Trophoblast cell (in vitro differentiated cells and primary cell): ENCODE measurements around the gene SLC35F3. TPM values are rescaled to one million over a fixed set of nuclear protein-coding genes. Genes with fewer than 3 reads are reported as not detected.

Source experiments
- DNase-seq, 2 donors: peaks; one replicate each; pipeline ENCODE4 v3.0.0-alpha.2; 2016
- H2AFZ ChIP-seq: 2 replicates; pipeline ENCODE4 v1.6.1; 2013; ENCODE audit warnings: low read length, moderate library complexity, mild to moderate bottlenecking; ENCODE audit not compliant: insufficient read depth, poor library complexity
- H2AK5ac ChIP-seq: 2 replicates; pipeline ENCODE4 v1.6.1; 2013; ENCODE audit warnings: mild to moderate bottlenecking, low read length
- H2BK120ac ChIP-seq: 2 replicates; pipeline ENCODE4 v1.6.1; 2013; ENCODE audit warnings: low read length, mild to moderate bottlenecking, moderate library complexity; ENCODE audit not compliant: insufficient read depth, poor library complexity
- H2BK12ac ChIP-seq: 2 replicates; pipeline ENCODE4 v1.6.1; 2013; ENCODE audit warnings: mild to moderate bottlenecking, low read length, moderate library complexity
- H2BK5ac ChIP-seq: 2 replicates; pipeline ENCODE4 v1.6.1; 2013; ENCODE audit warnings: low read length, low read depth, moderate library complexity, mild to moderate bottlenecking; ENCODE audit not compliant: poor library complexity
- H3K14ac ChIP-seq: 2 replicates; pipeline ENCODE4 v1.6.1; 2013; ENCODE audit warnings: mild to moderate bottlenecking, low read length
- H3K18ac ChIP-seq: 2 replicates; pipeline ENCODE4 v1.6.1; 2013; ENCODE audit warnings: mild to moderate bottlenecking, low read length
- H3K23ac ChIP-seq: 2 replicates; pipeline ENCODE4 v1.6.1; 2013; ENCODE audit warnings: low read length
- H3K27ac ChIP-seq: 2 replicates; pipeline ENCODE4 v1.5.1; 2013; ENCODE audit warnings: low read depth, mild to moderate bottlenecking, inconsistent platforms, low read length, moderate library complexity
- H3K27me3 ChIP-seq: 2 replicates; pipeline ENCODE4 v1.6.1; 2013; ENCODE audit warnings: inconsistent platforms, mild to moderate bottlenecking, low read length, moderate library complexity; ENCODE audit not compliant: insufficient read depth
- H3K36me3 ChIP-seq, 2 experiments: 1 replicate in 1 of 2; 2 replicates in 1 of 2; pipeline ENCODE4 v1.6.1; 2013; ENCODE audit warnings: low read length in 2 of 2, mild to moderate bottlenecking in 2 of 2, moderate library complexity in 1 of 2; ENCODE audit not compliant: insufficient read depth in 2 of 2, control insufficient read depth in 1 of 2
- H3K4ac ChIP-seq: 2 replicates; pipeline ENCODE4 v1.6.1; 2013; ENCODE audit warnings: low read depth, mild to moderate bottlenecking, low read length, moderate library complexity
- H3K4me1 ChIP-seq, 2 experiments: 1 replicate in 1 of 2; 2 replicates in 1 of 2; pipeline ENCODE4 v1.6.1; 2013; ENCODE audit warnings: low read length in 2 of 2, mild to moderate bottlenecking in 2 of 2, moderate library complexity in 1 of 2; ENCODE audit not compliant: insufficient read depth in 2 of 2, control insufficient read depth in 1 of 2
- H3K4me2 ChIP-seq: 2 replicates; pipeline ENCODE4 v1.6.1; 2013; ENCODE audit warnings: inconsistent platforms, mild to moderate bottlenecking, low read length, moderate library complexity
- H3K4me3 ChIP-seq: 2 replicates; pipeline ENCODE4 v1.5.1; 2013; ENCODE audit warnings: mild to moderate bottlenecking, low read depth, low read length, inconsistent platforms
- H3K79me1 ChIP-seq: one replicate; pipeline ENCODE4 v1.6.1; 2013; ENCODE audit warnings: low read length
- H3K79me2 ChIP-seq: 2 replicates; pipeline ENCODE4 v1.6.1; 2013; ENCODE audit warnings: low read length, mild to moderate bottlenecking; ENCODE audit not compliant: control insufficient read depth, insufficient read depth, poor library complexity
- H3K9ac ChIP-seq: 2 replicates; pipeline ENCODE4 v1.6.1; 2013; ENCODE audit warnings: mild to moderate bottlenecking, low read length
- H3K9me3 ChIP-seq: 2 replicates; pipeline ENCODE4 v1.6.1; 2013; ENCODE audit warnings: low read depth, mild to moderate bottlenecking, control low read depth, inconsistent platforms, low read length; ENCODE audit not compliant: insufficient read depth
- H4K12ac ChIP-seq: 2 replicates; pipeline ENCODE4 v1.6.1; 2013; ENCODE audit warnings: low read depth, mild to moderate bottlenecking, low read length, moderate library complexity
- H4K8ac ChIP-seq: 2 replicates; pipeline ENCODE4 v1.6.1; 2013; ENCODE audit warnings: low read depth, mild to moderate bottlenecking, low read length, moderate library complexity
- H4K91ac ChIP-seq: one replicate; pipeline ENCODE4 v1.6.1; 2013; ENCODE audit warnings: low read depth, mild to moderate bottlenecking, low read length, moderate library complexity
- WGBS: extraction: QIAGEN DNeasy Blood & Tissue Kit; methylation state at CpG from one replicate; pipeline ENCODE4 v1.1.7; 2013; ENCODE audit warnings: missing lambda C conversion rate; ENCODE audit not compliant: insufficient read length, insufficient coverage; ENCODE audit errors: extremely low coverage; 5-methylcytosine and 5-hydroxymethylcytosine counted together
- polyA plus RNA-seq: library from polyadenylated mRNA; stranded (reverse); fragments of 200-250 nt; gene quantifications from 2 replicates; pipeline ENCODE4 v1.2.3, GENCODE V29; 2013

The SLC35F3 gene
- polyA plus RNA-seq = 0.25 and 0.29 TPM in 2 replicates

DNA sequence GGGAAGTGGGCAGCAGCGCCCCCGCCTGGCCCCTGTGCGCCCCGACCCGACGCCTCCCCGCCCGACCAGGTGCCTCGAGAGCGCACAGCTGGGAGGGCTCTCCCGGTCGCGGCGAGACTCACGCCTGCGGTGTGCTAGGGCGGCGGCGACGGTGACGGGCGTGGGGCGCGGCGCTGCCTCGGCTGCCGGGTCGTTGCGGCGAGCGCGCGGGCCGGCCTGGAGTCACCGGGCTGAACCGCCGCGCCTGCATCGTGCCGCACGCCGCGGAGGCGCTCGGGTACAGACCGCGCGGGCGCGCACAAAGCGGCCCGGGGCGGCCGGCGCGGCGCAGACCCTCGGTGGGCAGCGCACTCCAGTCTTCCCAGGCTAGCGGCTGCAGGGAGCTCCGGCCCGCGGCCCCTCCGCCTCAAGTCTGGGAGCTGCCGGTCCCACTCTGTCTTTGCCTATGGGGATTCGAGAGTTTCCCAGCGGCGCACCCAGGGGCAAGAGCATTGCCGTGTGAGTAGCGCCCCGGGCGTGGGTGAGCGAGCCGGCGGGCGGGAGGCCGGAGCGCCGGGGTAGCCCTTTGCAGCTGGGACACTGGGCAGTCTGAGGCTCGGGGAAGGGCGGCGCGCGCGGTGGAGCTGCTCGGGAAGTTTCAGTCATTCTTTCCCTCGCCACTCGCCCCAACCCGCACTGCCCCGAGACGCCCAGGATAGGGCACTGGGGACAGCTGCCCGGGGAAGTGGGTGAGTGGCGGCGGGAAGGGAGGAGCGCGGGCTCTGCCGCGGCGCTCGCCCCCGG, at the start of gene SLC35F3:
SLC35F3 (plus strand) TSS at position 44 of the 783 bp plus-strand sequence.
- H2AFZ ChIP-seq = peak within 1 kb of the TSS; percentile 21

DNA sequence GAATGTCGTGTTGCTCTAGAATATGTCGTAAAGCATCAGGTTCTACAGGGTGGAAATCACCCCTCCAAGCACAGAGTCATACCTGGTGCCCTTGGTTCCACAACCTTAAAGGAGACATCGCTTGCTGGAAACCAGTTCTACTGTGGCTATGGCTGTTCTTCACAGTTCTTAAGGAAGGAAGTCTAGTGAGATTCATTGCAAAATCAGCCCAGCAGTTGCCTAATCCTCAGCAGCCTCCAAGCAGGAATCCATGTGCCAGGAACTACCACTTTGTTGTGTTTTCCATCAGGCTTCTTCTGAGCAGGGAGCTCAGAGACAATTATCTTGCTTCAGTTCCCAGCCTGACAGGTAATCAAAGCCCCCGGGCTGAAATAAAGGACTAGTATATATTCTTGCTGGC, 45.0 kb upstream of the SLC35F3 start:
- no peak overlapping the region for H3K9ac ChIP-seq
- no peak overlapping the region for H2AFZ ChIP-seq
- no peak overlapping the region for H3K4ac ChIP-seq
- H4K12ac ChIP-seq = no peak overlapping the region
- no peak overlapping the region for H3K14ac ChIP-seq
- no peak overlapping the region for H3K4me3 ChIP-seq
- H3K27ac ChIP-seq = no peak overlapping the region
- H2AK5ac ChIP-seq = no peak overlapping the region
- H3K36me3 ChIP-seq = no peaks in the 10 kb centered on the region
- H3K79me2 ChIP-seq = no peaks in the 10 kb centered on the region
- H3K9me3 ChIP-seq = no peaks in the 10 kb centered on the region
- H2BK120ac ChIP-seq = no peak overlapping the region
- peak in 1 of 2 donors; percentile 8 for DNase-seq
- no peak overlapping the region for H2BK12ac ChIP-seq
- no CpG with 5 or more reads among the region's 4 CpGs for WGBS
- H2BK5ac ChIP-seq = no peak overlapping the region
- H4K8ac ChIP-seq = no peak overlapping the region
- H3K23ac ChIP-seq = no peak overlapping the region
- H4K91ac ChIP-seq = no peak overlapping the region
- H3K27me3 ChIP-seq = no peaks in the 10 kb centered on the region
- no peaks in the 10 kb centered on the region for H3K79me1 ChIP-seq
- H3K4me1 ChIP-seq = no peaks in the 10 kb centered on the region
- H3K4me2 ChIP-seq = no peak overlapping the region
- H3K18ac ChIP-seq = no peak overlapping the region

More for the DNA sequence above, at the start of gene SLC35F3:
- Histone ChIP-seq H3K79me1 (no peaks in the 10 kb centered on the region), H2AK5ac (no peak within 1 kb of the TSS), H2BK120ac (no peak within 1 kb of the TSS), H2BK5ac (no peak within 1 kb of the TSS), H4K8ac (peak within 1 kb of the TSS; percentile 31), H4K12ac (no peak within 1 kb of the TSS), H3K18ac (no peak within 1 kb of the TSS), H3K4me2 (peak within 1 kb of the TSS; percentile 99), H2BK12ac (no peak within 1 kb of the TSS), H3K27ac (no peak within 1 kb of the TSS), H3K9me3 (peaks cover 5% of the 10 kb centered on the region), H3K27me3 (peaks cover 14% of the 10 kb centered on the region), H3K4me3 (peak within 1 kb of the TSS; percentile 83), H3K79me2 (no peaks in the 10 kb centered on the region), H3K4me1 (peaks cover 5% of the 10 kb centered on the region in 2 experiments), H3K4ac (no peak within 1 kb of the TSS), H3K9ac (no peak within 1 kb of the TSS), H3K14ac (no peak within 1 kb of the TSS), H3K23ac (no peak within 1 kb of the TSS), H4K91ac (no peak within 1 kb of the TSS), H3K36me3 (no peaks in the 10 kb centered on the region)
- peak in 1 of 2 donors; percentile 18 for DNase-seq
- WGBS = no CpG with 5 or more reads among the region's 101 CpGs

DNA sequence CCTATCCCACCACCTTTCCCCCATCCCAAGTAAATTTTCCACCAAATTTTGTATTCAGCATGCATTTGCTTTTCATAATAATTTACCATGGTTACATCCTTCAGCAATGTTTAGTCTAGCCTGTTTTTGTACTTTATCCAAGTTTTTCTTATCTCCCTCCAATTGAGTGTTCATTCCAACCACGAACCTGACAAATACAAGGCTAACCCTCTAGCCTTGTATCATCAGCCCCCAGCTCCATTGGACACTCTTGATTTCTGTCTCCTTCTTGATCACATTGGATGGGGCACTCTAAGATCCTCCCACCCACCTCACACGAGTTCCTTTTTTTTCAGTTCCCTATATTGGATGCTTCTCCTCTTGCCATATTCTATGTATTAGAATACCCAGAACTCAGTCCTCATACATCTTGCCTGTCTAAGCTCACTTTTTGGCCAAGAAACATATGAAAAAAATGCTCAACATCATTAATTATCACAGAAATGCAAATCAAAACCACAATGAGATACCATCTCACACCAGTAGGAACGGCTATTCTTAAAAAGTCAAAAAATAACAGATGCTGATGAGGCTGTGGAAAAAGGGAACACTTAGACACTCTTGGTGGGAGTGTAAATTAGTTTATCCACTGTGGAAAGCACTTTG, 40.5 kb upstream of the SLC35F3 start:
- Histone ChIP-seq H3K79me2 (no peaks in the 10 kb centered on the region), H3K79me1 (no peaks in the 10 kb centered on the region), H3K4ac (no peak overlapping the region), H2BK12ac (no peak overlapping the region), H3K4me1 (no peaks in the 10 kb centered on the region), H2AFZ (no peak overlapping the region), H3K9me3 (peaks cover 2% of the 10 kb centered on the region), H2BK120ac (no peak overlapping the region), H3K18ac (no peak overlapping the region), H3K27ac (no peak overlapping the region), H4K12ac (no peak overlapping the region), H3K9ac (no peak overlapping the region), H3K23ac (no peak overlapping the region), H3K27me3 (no peaks in the 10 kb centered on the region), H3K4me2 (no peak overlapping the region), H2AK5ac (no peak overlapping the region), H4K8ac (no peak overlapping the region), H2BK5ac (no peak overlapping the region), H3K14ac (no peak overlapping the region), H4K91ac (no peak overlapping the region), H3K36me3 (no peaks in the 10 kb centered on the region), H3K4me3 (no peak overlapping the region)
- WGBS = no CpG with 5 or more reads among the region's 3 CpGs
- no peak for DNase-seq

DNA sequence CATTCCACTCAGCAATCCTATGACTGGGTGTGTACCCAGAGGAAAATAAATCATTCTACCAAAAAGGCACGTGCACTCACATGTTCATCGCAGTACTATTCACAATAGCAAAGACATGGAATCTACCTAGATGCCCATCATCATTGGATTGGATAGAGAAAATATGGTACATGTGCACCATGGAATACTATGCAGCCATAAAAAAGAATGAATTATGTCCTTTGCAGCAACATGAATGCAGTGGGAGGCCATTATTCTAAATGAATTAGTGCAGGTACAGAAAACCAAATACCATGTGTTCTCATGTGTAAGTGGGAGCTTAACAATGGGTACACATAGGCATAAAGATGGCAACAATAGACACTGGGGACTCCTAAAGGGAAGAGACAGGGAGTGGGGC, 39.9 kb upstream of the SLC35F3 start:
- Histone ChIP-seq H2AFZ (no peak overlapping the region), H2BK12ac (no peak overlapping the region), H3K36me3 (no peaks in the 10 kb centered on the region), H3K4me2 (no peak overlapping the region), H3K14ac (no peak overlapping the region), H3K4me3 (no peak overlapping the region), H3K9me3 (peaks cover 2% of the 10 kb centered on the region), H2AK5ac (no peak overlapping the region), H3K79me2 (no peaks in the 10 kb centered on the region), H3K27ac (no peak overlapping the region), H3K4ac (no peak overlapping the region), H4K12ac (no peak overlapping the region), H3K9ac (no peak overlapping the region), H3K23ac (no peak overlapping the region), H3K27me3 (no peaks in the 10 kb centered on the region), H4K8ac (no peak overlapping the region), H3K79me1 (no peaks in the 10 kb centered on the region), H3K4me1 (no peaks in the 10 kb centered on the region), H3K18ac (no peak overlapping the region), H2BK120ac (no peak overlapping the region), H4K91ac (no peak overlapping the region), H2BK5ac (no peak overlapping the region)
- WGBS = no CpG with 5 or more reads among the region's 2 CpGs
- DNase-seq = no peak
